Gastroesophageal sphincter (tissue), 3 donors: ENCODE data around the gene STXBP4.

Source experiments
- EP300 ChIP-seq: sonication (generic); formaldehyde crosslinking; IDR thresholded peaks from one replicate; pipeline ENCODE4 v1.6.1; 2017; ENCODE audit warnings: antibody characterized with exemption, mild to moderate bottlenecking
- POLR2AphosphoS5 ChIP-seq: sonication (generic); formaldehyde crosslinking; IDR thresholded peaks from one replicate; pipeline ENCODE4 v1.6.1; 2017; ENCODE audit warnings: antibody characterized with exemption
- TF ChIP-seq, protein P1 (sequence below), 4 experiments: fragments of 200-600 bp in 2 of 4; fragments of 450-650 bp in 2 of 4; sonication (generic) in 1 of 4; IDR thresholded peaks; one replicate each; pipeline ENCODE4 v1.5.1; 2017 to 2019; ENCODE audit warnings: antibody characterized with exemption in 4 of 4, mild to moderate bottlenecking in 2 of 4, moderate library complexity in 2 of 4

DNA sequence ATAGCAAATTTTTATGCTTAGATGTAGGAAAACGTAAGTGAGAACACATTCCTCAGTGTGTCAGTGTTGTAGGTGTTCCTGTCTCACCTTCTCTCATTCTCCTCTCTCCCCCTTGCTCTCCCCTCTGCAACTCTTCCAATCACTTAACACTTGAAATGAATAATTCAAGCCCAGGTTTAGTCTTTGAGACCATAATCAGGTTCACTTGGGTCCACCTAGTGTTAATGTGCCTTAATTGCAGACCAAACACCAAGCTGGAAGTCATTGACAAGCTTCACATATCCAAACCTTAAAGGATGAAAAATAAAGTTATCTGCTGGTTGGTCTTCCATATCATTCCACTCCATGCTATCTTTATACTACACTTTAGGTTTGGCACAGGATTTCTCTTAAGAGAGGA lies 37.0 kb downstream of the STXBP4 start:
- TF ChIP-seq, protein P1, sequence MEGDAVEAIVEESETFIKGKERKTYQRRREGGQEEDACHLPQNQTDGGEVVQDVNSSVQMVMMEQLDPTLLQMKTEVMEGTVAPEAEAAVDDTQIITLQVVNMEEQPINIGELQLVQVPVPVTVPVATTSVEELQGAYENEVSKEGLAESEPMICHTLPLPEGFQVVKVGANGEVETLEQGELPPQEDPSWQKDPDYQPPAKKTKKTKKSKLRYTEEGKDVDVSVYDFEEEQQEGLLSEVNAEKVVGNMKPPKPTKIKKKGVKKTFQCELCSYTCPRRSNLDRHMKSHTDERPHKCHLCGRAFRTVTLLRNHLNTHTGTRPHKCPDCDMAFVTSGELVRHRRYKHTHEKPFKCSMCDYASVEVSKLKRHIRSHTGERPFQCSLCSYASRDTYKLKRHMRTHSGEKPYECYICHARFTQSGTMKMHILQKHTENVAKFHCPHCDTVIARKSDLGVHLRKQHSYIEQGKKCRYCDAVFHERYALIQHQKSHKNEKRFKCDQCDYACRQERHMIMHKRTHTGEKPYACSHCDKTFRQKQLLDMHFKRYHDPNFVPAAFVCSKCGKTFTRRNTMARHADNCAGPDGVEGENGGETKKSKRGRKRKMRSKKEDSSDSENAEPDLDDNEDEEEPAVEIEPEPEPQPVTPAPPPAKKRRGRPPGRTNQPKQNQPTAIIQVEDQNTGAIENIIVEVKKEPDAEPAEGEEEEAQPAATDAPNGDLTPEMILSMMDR (IDR thresholded peaks at IDR 0.05): no peak
- TF ChIP-seq EP300 (no peak), POLR2AphosphoS5 (no peak)
